T1000 (cell line): ENCODE measurements around the gene KDM4C.

Experiments
- DNase-seq: peaks from one replicate; lab custom pipeline; 2025; ENCODE audit warnings: mixed read lengths; lab: John Stamatoyannopoulos, UW

KDM4C gene

DNA sequence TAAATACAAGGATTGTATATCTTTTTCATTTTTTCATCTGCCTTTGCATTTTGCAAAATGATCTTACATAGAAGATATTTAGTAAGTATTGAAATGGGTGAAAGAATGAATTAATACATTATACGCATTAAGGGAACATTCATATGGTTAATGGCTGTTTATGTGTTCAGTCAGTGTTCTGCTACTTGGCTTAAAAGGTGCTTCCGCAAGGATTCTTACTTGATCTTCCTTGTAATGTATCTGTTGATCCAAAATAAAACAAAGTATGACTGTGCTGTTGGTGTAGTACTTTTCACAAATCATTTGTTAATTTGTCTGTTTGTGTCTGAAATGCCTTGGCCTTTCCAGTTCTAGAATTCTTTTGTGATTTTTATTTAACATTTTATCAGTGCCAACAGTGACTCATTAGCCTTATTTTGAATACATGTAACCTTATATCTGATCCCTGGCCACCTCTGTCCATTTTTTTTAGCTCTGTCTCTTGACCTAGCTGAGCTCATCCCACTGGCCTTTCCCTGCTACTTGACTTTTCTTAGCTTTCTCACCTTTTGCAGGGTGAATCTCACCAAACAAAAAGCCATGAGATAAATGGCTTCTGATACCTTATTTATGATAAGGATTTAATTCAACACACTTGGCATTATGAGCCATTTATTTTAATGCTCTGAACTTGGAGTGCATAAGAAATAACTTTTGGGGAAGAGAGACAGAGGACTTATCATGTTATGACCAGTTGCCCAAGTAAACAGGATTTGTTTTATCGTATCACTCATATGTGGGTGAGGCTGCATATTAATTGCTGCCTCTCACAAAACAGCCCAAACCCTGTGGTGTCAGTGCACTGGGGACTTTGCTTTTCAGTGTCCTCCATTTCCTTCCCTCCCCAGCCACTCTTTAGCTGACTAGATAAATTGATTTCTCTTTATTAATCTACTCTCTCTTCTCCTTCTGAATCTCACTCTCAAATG lies 340.3 kb downstream of the KDM4C start:
- no peak for DNase-seq

DNA sequence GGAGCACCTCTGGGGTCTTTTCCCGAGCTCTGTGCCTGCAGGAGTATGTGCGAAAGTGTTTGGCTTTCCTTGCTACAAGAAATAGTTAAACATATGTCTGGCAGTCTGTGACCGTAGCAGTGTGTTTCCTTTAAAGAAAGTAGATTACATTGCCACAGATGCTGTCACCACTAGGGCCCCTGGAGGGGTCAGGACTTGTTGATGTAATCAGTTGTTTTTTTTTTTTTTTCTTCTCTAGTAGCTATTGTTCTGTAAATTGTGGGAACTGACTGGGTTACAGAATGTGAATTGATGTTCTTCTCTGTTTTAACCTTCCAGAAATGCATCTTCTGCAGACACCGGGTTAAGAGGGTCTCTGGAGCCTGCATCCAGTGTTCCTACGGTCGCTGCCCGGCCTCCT lies 345.6 kb downstream of the KDM4C start:
- DNase-seq, result no peak

DNA sequence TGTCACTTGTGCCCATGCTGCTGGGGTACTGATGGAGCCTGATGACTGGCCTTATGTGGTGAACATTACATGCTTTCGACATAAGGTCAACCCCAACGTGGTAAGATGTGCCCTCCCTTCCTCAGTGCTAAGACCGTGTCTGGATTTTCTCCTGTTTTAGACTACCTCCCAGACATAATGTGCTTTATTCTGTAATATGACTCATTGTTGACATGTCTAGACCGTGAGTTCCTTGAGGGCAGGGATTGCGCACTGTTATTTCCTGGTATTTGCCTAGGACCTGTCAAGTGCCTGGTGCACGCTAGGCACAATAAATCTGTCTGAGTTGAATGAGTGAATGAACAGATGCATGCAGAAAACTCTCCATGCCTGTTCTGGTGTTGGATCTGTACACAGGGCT lies 346.0 kb downstream of the KDM4C start:
- no peak for DNase-seq

DNA sequence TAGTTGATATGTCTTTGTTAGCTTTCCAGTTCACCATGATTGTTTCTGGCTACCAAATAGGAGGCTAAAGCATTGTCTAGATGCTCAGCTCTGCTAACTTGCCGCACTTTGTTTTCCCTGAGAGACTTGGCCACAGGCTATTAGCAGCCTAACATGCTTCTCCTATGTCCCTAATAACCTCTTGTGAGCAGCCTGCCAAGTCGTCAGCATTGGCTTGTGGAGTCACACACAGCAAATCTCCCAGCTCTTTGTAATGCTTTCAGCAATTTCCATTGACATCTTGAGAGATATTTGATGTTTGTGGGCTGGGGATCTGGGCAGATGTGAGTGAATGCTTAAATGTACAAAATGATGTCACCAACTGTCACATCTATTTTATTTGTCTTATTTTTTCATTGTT lies 346.9 kb downstream of the KDM4C start:
- no peak for DNase-seq

DNA sequence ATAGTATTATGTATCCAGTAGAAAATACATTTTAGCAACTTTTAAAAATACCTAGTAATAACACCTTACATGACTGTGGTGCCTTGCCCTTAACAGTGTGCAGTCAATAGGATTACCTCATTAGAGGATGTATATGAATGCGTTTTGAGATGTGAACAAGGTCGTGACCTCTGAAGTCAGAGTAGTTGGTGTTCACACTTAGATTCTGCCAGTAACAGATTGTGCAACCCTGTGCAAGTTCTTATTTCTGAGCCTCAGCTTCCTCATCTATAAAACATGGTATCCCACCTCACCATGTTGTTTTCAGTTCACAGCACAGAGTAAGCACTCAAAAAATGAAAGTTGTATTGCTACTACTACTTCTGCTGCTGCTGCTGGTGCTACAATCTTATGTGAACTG lies 347.3 kb downstream of the KDM4C start:
- no peak for DNase-seq

DNA sequence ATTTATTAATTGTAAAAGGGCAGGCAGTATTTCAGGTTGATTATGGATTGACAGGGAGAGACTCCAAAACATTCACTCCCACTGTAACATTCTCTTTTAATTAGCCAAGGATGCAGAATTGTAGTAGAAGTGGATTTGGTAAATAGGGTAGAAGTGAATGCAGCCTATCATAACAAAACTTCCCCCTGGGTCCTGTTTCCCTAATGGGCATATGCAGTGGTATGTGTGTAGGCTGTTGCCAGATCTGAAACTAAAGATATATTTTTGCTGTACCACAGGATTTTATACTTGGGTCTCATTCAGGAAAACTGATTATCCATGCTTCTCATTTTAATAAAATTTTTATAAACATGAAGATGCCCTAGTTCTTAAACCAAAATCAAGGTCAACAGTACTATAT lies 351.2 kb downstream of the KDM4C start:
- no peak for DNase-seq

DNA sequence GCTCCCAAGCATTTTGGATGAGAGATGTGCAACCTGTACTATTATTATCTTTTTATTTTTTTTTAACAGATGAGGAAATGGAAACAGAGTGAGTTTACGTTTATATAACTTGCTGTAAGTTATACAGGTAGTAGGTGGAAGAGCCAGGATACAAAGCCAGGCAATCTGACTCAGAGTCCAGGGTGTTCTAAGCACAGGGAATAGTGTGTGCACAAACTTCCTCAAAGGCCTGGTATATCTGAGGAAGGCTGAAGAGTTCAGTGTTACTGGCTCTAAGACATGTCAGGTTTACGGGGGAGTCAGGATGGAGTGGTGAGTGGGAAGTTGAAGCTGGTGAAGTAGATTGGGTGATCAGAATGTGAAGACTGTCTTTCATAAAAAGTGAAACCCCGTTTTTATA lies 353.6 kb downstream of the KDM4C start:
- DNase-seq, result no peak

DNA sequence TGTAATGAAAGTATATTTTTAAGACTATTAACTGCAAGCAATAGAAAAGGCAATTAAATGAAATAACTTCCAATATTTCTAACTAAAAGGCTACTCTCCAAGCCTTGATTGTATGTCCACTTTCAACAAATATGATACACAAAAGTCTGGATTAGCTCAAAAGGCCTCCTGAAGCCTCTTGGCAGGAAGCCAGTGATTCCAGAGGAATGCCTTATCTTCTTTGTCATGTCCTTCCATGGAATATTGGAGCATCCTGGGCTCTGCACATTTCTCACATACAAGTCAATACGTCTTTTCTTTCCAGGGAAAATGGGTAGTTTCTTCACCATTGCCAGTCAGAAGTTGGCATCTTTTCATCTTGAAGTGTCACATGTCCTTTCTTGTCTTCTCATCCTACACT lies 357.8 kb downstream of the KDM4C start:
- no peak for DNase-seq

DNA sequence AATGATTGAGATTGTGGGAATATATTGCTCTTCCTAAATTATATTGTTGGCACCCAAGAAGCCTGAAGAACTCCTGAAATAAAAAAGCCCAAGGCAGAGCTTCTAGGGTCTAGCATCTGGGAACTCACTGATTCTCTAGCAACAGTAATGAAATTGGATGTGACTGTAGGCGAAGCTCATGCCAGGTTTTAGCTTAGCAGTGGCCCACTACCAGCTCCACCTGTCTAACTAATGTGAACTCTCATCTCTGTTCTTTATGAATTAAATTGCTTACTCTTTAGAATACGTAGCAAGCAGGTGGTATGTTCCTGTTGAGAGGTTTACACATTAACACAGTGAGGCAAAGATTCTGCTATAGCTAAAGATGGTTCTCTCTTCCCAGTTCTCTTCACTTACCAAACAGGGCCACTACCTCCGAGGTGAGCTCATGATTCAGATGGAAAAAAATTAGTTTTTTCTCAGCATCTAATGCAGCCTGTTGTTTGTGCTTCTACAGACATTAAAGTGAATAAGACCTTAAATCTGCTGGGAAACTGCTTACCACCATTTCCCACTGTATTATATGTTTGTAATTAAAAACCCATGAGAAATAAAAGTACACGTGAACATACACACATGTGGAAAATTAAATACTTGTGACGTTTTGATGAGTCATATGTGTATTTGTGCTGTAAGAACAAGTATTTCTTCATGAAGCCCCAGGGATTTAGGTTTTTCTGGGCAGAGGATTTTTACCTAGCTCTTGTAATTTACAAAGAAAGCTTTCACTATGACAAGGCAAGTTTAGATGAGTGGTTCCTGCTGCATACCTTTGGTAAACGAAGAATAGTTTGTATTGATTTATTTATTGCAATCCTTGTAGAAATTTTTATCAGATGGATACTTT lies 360.1 kb downstream of the KDM4C start:
- no peak for DNase-seq

DNA sequence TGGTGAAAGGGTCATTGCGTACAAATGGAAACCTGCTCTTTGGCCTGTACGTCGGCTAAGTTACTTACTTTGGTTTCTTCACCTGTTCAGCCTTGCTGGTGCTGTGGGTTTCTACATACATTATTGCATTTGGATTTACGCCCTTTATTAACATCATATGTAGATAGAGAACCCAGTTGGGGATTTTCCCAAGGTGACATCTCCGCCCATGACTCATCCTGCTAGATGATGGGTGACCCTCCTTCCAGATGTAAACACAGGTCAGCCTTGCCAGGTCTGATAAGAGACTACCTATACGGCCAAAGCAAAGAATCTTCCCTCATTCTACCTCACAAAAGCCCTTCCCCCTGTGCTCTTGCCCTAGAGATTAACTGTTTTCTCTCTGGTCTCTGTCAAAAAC lies 360.9 kb downstream of the KDM4C start:
- DNase-seq, result no peak

DNA sequence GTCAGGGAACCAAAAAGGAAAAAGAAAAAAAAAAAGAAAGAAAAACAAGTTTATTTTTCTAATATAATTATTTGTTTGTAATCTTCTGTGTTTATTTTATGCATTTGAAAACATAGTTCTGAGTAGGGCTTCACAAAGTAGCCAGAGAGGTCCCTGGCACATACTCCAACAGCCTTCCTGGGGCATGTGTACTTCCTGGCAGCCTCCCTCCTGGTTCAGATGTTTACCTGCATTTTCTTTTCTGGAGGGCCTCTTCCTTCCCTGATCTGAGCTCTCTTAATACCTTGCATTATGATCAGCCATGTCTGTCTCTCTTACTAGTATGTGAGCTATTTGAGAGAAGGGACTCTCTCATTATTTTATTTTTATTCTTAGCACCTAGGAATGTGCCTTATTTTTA lies 361.8 kb downstream of the KDM4C start:
- no peak for DNase-seq

DNA sequence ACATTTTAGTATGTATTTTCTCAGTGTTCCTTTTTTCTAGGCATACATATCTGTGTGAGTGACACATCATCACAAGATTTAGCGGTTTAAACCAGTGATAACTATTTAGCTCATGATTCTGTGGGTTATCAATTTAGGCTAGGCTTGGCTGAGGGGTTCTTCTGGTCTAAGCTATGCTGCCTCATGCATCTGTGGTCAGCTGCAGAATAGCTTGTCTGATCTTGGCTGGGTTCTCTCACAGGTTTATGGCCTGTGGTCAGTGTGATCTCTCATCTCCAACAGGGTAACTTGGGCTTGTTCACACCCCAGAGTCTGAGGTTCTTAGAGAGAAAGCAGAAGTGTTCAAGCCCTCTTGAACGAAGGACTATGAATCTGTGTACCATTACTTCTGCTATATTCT lies 363.3 kb downstream of the KDM4C start:
- no peak for DNase-seq

DNA sequence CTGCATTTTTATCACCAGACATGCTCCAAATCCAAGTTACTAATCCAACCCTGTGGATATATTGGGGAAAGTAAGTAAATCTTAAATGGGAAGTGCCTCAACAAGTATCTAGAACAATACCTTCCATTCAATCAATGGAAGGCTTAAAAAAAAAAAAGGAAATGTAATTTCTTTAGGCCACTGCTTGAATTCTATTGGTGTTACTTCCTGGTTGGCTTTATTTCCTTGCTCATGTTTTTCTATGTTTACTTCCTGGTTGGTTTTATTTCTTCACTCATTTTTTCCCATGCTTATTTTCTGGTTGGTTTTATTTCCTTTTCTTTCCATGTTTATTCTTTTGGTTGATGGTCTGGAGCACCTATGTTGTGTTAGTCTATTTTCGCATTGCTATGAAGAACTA lies 363.9 kb downstream of the KDM4C start:
- no peak for DNase-seq

DNA sequence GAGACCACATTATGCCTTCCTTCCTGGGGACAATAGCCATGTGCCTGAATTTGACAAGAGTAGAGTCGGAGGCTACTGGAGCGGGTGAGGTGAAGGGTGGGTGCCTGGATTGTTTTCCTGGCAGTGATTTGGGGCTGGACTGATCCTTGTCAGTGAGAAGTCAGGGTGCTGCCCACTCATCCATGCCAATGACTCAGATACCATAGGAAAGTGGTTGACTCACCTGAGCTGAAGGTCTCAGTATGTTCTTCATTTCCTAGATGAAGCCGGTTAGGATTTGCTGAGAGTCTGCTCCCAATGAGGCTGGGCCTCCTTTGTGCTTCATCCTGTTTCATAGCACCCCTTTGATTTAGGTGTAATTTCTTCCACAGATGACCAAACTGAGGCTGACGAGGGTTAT lies 366.0 kb downstream of the KDM4C start:
- no peak for DNase-seq

DNA sequence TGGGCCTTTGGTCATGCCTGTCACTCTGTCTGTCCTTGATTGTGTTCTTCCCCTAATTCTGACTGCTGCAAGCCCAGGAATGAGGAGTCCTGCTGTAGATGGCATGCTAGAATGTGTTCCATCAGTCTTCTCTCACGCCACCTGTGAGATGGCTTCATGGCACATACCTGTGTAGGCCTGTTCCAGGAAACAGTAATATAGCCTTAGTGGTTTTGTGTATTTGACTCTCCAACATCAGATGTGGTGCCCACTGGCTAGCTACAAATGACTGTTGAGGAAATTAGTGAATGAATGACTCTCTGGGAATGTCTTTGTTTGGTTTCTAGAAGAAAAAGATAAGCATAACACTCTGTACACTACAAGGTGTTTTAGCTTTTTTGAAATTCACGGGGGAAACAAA lies 367.5 kb downstream of the KDM4C start:
- DNase-seq, result no peak

DNA sequence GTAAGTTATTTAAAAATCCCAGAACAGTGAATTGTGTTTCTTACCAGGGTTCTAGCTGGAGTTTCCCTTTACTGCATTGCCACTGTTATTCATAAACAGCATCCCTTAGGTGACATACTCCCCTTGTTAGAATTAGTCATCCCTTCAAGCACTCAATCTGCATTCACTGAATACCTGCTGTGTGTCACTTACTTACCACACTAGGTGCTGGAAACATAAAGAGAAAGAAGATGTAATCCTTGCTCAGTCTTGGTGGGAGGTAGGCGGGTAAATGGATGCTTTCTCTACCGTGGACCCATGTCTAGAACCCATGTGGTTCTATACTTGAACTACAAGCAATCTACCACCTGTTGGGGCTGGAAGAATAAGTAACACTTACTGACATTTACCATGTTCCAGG lies 371.6 kb downstream of the KDM4C start:
- no peak for DNase-seq

DNA sequence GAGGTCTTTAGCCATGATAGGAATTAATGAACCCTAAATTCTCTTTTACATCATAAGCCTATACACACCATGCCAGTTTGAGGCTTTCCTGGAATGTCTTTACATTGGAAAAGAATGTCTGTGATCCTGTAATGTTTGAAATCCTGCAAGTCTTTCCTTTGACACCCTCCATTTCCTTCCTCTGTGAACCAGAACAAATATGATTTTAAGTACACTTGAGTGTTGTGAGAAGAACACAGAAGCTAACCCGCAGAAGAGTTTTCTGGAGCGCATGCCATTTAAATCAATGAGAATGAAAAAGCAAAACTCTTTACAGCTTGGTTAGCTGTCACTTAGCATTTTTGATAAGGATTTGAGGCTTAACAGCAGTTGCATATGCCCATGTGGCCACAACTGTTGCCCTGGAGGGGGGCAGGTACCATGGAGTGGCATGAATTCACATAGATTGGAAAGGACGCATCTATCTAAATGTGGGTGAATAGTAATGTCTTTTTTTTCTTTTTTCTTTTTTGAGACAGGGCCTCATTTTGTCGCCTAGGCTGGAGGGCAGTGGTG lies 372.6 kb downstream of the KDM4C start:
- DNase-seq, result no peak

DNA sequence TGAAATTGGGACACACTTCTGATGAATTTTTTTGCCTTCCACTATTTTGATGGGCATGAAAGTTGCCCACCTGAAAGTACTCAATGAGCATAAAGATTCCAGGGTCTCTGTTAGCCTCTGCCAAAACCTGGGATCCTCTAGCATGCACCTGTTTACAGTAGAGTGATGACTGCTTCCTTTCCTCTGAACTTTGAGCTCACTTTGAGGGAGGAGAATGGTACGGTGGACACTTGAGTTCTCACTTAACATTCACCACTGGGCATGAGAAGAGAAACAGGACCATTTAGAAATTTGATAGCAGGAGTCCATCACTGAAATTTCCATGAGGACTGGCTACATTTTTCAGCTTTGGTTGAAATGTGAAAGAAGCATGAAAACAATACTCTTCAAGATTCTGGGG lies 374.8 kb downstream of the KDM4C start:
- no peak for DNase-seq

DNA sequence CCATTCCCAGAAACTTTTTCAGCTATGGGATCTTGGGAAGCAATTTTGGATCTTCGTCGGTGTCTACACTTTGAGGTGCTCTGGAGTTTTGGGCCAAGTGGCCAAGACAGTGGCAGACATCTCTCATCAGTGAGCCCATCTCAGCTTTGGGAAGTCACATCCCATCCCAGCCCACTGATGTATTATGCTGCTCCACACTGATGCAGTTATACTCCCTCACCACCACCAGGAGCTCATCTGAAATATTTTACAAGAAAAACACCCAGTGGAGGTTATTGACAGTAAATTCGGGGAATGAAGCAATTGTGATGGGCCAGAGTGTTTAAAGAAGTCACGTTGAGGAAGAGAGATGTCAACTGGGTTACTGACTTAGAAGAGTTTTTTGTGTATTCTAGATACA lies 378.0 kb downstream of the KDM4C start:
- DNase-seq, result no peak

DNA sequence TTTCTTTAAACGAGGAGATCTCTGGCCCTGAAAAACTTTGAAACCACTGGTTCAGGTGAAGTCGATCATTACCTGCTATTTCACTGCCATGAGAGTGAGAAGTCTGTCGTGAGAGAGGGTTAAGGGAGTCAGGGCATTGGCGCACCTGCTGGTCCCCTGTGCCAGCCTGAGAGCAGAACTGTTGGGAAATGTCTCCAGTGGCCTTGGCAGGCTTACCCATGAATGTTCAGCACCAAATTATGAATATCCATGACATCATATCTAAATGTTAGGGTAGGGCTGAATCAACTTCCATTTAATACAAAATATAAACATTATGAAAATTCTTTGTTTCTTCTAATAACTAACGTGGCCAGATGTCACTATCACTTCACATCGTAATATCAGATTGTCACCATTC lies 379.3 kb downstream of the KDM4C start:
- no peak for DNase-seq

DNA sequence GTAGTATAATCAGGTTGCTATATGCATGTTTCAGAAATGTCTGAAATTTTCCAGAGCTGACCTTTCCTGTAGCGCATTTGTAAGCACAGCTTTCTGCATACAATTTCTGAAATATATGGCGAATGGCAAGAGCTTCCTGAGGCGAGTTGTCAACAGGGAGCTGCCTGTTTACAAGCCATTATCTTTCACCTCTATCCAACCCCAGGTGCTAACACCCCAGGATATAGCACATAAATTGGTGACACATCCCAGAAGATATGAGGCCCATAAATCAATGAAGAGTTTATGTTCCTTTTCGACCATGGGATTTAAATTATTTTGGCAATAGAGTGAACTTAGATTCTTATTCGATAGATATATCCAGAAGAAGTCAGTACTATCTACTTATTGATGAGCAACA lies 379.8 kb downstream of the KDM4C start:
- DNase-seq, result no peak

DNA sequence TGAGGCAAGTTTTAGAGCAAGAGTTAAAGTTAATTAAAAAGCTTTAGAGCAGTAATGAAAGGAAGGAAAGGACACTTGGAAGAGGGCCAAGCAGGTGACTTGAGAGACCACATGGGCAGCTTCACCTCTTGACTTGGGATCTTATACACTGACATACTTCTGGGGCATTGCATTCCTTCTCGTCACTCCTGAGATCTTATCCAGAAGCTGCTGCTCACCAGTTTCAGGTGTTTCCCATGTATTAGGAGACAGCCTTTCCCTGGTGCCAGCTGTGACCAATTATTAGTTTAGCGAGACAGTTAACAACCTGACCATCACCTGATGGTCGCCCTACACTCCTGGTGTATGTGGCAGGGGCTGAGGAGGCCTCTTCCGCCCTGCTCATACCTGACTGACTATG lies 382.1 kb downstream of the KDM4C start:
- no peak for DNase-seq

DNA sequence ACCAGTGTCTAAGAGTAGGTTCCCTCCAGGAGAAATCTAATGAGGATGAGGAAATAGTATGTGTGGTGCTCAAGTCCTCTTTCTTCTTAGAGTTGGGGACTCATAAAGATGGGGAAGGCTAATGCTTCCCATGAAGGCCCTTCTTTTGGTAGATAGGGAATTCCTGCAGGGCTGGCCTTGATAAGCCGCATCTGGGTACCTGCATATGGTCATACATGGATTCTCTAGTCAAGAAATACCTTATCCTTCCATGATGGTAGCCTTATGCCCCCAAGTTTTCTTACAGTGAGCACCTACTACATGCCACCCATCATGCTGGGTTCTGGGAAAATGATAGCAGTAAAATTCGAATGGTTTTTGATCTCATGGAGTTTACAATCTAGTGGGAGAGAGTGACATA lies 382.6 kb downstream of the KDM4C start:
- DNase-seq, result no peak
